ENCODE measurements around the gene UNC93A.
"Not testable (repeated sequence)": the region's sequence is repeated elsewhere in the genome, so short reads cannot be mapped to it uniquely, and the experiment has no call there.

The UNC93A gene

DNA sequence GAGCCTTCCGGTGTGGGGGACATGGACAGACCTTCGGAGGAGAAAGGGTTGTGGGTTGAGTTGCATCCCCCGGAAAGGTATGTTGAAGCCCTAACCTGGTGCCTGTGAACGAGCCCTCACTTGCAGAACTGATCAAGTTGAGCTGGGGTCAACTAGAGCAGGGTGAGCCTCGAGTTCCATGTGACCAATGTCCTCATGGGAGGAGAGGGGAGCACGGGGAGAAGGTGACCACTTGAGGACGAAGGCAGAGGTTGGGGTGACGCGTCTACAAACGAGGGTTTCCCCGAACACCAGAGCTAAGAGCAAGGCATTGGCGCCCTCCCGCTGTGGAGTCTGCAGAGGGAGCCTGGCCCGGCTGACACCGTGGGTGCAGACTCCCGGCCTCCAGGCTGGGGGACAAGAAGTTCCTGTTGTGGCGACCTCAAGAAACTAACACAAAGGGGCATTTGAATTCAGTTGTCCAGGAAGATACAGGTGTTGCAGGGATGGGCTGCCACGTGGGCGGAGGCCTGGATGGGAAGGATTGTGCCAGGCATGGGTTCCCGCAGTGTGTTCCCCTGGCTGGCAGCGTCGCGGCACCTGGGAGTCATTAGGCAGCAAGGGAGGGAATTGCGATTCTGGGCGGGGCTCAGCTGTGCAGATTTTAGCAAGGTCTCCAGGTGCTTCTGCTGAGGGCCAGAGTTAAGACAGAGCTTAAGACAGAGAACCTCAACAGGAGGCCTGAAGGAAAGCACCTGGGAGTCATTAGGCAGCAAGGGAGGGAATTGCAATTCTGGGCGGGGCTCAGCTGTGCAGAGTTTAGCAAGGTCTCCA is 20.4 kb upstream of the UNC93A start:
- no peak for DNase-seq (ENCODE audit: low read depth)

DNA sequence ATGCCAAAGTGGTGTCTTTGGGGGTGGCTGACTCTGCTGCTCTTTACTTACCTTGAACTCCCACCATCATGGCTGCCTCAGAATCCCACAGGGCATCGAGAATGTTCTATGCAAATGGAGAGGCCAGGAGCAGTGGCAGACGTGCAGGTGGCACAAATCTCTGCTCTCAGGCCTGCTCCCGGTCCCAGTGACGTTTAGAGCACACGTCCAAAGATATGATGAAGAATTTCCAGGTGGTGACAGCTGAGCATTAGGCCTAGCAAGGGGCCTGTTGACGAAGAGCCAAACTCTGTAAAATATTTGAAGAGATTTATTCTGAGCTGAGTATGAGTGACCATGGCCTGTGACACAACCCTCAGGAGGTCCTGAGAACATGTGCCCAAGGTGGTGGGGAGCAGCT is 19.0 kb upstream of the UNC93A start:
- no peak for DNase-seq (ENCODE audit: low read depth)

DNA sequence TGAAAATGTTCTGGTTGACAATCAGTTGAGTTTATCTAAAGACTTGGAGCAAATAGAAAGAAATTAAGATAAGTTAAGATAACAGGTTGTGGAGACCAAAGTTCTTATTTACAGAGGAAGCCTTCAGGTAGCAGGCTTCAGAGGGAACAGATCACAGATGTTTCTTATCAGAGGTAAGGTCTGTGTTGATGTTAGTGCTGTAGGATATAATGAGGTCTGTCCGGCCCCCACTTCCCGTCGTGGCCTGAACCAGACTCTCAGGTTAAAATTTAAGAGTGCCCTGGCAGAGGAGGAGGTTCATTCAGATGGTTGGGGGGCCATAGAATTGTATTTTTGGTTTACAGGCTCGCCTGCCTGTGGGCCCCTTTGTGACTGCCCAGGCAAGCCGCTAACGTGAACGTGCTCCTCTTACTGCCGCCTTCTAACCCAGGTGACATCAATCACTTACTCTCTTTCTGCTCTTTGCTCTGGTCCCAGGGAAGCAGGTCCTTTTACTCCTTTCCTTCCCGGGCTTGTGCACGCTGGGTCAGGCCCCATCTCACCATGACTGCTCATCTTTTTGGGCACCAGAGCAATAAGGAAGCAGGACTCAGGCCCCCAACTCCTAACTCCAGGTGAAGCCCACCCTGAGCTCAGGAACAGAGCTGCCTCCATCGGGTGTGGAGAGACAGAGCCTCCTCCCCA is 18.3 kb upstream of the UNC93A start:
- DNase-seq (ENCODE audit: low read depth), result no peak

DNA sequence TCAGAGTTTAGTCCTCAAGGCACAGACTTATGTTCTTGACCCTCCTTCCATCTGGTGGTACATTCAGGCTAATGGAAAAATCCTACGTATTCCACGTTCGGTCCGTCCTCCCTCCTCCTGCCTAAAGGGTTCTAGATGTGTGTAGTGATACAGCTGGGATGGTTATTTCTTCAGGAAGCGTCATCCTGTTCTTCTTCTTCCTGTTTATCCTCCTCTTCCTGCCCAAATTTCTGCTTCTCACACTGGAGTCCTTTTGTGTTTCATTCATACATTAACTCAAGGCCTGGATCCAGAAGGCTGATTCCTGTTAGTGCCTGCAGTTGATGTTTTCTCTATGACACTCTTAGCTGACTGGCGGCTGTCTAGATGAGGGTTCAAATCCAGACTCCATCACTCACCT is 16.8 kb upstream of the UNC93A start:
- DNase-seq (ENCODE audit: low read depth), result no peak

DNA sequence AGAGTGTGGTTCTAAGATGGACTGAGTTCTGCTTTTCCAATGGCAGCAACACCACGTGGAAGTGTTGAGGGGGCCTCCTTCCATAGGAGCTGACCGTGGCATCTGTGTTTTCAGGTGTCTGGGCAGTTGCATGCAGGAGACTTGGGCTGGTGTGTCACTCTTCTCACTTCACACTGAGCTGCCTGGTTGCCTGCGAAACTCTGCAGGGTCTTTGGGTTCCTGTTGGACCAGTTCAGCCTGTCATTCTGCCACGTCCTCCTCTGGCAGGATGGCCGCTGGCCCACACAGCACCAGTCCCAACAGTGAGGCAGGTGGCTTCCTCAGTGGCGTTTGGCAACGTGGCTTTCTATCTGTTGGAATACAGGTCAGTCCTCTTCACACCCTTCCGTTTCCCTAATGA is 16.1 kb upstream of the UNC93A start:
- DNase-seq (ENCODE audit: low read depth), result no peak

DNA sequence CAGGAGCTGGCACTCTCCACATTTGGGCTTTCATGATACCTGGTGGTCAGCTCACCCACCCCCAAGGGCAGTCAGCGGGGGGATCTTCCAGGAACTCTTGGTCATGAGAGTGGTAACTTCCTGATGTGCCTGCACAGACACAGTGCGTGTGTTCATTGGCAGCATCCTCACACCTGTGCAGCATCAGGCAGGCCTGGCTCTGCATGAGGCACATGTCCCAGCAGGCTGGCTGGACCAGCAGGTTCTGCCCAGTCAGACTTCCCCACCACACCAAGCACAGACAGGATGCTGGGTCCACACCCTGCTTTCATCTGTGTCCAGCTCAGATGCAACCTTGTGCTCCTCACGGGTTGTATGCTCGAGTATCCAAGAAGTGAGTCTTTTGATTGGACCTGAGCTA is 15.7 kb upstream of the UNC93A start:
- DNase-seq (ENCODE audit: low read depth), result no peak

DNA sequence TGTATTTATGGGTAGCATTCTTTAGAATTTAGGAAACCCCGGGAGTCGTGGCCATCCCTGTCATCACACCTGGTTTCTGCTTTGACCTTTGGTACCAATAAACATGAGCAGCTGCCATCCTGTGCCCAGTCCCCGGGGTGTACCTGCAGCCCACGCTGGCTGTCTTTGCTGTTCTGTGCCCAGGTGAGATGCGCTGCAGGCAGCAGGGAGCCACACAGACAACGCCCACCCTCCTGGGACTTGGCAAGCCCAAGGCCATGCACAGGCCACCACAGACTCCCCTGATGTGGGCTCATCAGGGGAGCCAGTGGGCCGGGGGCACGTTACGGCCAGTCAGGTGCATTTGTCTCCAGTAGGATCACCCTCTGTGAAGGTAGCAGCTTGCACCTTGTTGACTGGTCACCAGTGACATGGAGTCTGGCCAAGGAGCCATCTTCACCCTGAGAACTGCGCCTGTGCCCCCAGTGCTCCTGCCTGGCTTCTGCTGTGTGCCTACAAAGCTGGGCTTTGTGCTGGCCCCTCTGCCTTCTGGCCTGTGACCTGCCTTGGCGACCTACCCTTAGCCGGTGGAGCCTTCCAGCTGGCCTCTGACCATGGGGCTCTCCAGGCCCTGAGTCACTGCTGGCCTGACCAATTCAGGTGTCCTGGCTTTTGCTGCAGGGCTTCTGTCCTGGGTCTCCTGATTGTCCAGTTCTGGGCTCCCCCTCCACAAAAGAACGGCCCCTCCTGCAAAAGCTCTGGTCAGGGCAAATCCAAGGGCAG is 14.2 kb upstream of the UNC93A start:
- DNase-seq (ENCODE audit: low read depth), result no peak

DNA sequence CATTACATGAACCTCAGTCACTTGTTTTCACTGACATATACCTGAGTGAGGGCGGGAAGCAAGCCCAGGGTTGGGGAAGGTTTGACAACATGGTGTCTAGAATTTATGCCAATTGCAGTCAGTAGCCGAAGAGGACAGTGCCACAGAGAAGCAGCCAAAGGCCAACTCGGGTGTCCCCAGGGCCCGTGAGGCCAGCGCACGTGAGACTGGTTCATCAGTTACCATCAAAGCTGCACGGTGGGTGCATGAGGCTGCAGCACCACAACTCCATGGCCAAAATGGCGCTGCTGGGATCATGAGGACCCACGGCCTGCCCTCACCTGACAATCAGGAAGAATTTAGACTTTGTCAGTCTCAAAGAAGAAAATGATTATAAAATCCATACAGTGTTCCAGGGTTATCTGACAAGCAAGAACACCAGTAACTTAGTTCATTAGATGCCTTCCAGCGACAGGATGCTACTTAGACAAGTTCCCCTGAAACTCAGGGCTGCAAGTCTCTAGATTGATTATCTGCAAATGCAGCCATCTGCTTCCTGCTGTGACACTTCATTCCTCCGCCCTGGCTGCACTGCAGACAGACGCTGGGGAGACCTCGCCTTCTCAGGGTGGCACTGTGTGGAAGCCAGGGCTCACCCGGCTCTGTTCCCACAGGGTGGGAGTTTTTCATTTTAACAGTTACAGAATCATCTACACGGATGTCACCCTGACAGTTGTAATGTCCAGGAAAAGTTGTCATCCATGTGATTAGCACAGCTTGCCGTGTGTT is 12.8 kb upstream of the UNC93A start:
- DNase-seq (ENCODE audit: low read depth), result not testable (repeated sequence)

DNA sequence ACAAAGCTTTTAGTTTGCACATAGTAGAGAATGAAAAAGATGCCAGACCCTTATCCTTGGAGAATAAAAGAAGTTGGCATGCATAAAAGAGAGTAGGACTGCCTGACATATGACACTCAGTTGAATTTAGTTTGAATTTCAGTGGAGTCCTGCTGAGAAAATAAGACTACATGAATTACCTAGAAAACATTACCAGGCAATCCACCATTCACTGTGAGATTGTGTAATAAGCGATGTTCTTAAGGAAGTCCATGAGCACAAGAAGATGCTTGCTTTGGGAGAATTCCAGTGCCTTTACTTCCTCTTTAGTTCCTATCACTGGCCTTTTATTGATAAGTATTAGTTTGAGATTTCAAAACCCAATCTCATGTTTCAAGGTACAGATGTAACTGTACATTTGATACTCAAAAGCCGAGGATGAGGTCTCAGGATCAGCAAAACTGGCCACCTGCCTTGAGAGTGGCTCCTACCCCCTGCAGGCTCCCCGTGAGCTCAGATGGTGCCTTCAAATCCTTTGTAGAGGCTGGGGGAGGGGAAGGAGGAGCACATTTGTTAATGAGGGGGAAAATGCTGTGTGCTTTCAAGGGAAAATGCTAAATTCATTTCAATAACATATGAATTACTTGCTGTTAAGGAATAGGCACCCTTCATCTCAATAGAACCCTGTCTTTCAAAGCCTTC is 11.2 kb upstream of the UNC93A start:
- no peak for DNase-seq (ENCODE audit: low read depth)

DNA sequence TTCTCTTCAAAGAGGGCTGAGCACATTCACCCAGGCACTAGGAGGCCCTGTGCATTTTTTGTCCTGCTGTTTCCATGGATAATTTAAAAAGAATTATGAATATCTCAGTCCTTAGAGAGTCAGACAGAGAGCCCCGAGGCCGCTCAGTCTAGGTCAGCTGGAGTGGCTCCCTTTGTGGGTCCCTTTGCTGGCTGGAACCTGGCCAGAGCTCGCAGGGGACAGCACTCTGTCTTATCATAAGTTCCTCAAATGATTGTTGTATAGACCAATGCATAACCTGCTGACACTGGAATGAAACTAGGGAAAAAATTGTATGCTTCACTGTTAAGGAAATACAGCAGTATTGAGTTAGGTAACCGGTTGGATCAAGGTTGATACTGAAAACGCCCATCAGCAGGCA is 10.6 kb upstream of the UNC93A start:
- not testable (repeated sequence) for DNase-seq (ENCODE audit: low read depth)

DNA sequence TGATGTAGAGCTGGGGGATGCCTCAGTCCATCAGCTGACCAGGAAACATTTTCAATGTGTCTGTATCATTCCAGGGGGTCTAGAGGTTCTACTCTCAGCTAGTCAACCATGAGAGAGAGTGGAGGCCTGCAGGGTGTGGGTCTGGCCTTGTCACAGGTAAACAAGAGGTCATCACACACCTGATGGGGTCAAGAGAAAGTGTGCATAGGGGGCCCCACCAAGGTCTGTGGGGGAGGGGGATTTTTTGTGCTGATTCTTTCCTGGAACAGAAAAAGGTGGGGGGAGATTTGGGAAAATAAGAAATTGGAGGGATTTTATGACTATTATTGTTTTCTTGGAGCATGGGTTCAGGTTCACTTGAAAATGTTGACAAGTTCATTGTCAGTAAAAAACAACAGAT is 8.9 kb upstream of the UNC93A start:
- no peak for DNase-seq (ENCODE audit: low read depth)

DNA sequence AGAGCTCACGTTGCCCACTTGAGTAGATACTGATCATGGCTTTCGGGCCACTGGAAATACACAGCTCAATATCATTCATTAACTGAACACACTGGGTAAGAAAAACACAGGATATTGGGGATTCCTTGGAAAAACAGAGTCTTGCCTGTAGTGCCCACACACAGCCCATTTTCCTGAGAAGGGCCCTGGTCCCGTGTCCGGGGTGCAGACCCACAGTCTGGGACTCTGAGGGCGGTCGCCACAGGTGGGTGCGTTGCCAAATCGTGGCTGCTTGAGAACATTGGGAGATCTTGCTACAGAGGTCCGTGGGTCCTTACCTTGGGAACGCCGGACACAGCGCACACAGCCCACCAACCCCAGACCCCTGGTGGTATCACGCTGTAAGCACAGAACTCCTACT is 6.5 kb upstream of the UNC93A start:
- DNase-seq (ENCODE audit: low read depth), result not testable (repeated sequence)

DNA sequence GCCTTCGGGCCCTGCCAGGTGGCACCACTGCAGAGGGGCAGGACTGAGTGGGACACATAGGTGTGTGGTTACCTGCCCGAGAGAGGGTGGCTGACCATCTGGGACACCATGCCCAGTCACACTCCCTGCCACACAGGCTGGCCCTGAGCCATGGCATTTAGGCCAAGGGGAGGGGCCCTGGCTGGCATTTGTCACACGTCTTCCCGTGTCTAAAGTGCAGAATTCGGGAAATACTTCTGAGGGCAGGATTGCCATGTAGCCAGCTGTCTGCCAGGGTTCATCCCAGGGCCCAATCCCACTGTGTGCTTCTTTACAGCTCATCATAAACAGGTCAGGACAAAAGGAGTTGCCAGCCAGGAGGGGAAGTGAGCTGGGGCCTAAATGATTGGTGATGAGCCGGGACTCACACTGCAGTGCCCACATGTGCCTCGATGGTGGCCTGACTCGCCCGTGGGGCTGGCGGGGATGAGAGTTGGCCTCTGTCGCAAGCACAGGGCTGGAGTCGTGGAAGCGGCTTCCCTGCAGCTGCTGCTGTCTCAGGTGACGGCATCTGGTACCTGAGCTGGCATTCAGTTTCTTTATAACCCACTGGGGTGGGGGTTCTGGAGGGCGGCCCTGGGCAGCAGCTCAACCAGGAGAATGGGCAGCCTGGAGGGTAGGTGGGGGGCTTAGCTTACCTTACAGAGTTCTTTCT is 5.9 kb upstream of the UNC93A start:
- no peak for DNase-seq (ENCODE audit: low read depth)

DNA sequence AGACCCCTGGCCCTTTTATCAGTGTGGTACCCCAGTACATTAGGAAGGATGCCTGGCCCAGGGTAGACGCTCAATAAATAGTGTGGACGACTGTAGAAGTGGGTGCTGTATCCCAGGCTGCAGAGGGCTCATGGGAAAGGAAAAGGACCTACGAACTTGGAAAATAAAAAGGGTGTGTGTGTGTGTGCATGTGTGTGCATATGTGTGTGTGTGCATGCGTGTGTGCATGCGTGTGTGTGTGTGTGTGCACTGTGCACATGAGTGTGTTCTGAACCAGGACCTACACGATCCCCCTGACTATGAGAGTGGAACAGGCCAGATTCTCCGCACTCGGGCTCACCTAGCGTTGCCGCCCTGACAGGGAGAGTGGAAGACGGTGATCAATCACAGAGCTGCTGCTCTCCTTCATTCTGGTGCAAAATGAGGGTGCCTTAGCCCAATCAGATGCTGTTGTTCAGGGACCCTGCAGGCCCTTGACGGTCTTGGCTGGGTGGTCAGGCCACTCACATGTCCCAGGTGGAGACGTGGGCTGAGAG is 3.5 kb upstream of the UNC93A start:
- no peak for DNase-seq (ENCODE audit: low read depth)

DNA sequence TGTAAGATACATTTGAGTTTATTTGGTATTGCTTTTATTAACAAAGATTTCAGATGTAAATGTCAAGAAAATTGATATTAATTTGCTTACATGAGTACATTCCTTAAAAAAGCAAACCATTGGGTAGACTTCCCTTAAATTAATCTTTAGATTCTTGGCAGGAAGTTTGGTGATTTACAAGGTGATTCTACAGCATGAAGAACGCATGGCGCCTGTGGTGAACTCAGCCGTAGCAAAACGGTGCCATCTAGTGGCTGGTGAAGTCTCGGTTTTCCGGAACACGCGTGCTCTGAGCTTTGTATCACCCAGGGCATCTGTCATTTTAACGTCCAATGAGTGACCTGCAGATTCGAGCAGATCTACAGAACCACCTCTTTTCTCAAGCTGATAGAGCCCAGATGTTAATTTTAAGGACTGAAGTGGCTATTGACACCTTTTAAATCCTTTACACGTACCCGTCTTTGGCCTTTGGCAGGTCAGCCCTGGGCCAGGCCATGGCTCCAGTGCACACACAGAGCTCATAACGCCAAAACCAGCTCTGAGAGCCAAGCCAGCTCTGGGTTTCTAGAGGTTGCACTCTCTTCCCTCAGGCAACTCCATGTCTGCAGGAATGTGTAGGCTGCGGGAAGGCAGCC is 2.4 kb upstream of the UNC93A start:
- DNase-seq (ENCODE audit: low read depth), result peak; percentile 12

DNA sequence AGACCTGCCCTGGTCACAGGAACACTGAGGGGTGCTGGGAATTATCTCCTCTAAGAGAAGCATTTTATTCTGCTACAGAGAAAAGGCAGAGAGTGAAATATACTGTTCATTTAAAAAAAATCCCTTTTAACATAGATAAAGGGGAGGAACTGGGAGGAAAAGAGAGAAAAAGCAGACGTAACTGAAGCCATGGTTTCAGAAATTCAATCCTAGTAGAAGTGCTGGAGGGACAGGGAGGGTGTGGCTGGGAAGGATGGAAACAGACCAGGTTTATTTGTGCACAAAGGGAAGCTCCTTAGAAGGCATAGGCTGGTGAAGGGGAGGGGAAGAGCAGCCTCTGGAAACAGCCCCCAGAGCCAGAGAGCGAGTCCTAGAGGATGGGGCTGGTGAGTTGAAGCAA is 1.8 kb upstream of the UNC93A start:
- DNase-seq (ENCODE audit: low read depth), result not testable (repeated sequence)

DNA sequence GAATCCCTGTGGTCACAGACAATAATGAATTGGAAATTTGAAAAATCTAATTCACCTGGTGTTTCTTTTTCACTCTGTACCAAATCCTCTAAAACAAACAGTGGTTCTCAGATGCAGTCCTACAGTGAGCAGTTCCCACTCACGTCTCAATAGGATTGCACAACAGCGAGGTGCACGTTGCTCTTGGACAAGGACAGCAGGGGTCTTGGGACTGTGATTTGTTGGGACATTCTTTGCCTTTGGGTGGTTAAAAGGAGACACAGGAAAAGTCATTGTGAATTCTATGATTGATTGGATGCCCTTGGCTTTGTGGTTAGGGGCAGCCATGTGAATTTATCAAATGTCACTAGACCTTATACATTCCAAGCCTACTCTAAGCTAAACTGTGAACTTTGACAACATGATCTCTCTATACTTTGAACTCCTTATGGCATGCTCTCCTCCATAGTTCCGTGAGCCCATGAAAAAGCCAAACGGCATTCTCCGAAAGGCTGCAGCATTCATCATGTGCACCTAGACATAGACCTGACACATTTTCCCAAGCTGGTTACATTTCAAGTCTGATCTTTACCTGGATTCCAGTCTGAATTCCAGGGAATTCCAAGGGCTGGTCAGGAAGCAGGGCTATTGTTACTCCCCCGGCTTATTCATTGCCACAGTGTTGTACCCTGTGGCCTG is 647 bp downstream of the UNC93A start:
- DNase-seq (ENCODE audit: low read depth), result no peak

DNA sequence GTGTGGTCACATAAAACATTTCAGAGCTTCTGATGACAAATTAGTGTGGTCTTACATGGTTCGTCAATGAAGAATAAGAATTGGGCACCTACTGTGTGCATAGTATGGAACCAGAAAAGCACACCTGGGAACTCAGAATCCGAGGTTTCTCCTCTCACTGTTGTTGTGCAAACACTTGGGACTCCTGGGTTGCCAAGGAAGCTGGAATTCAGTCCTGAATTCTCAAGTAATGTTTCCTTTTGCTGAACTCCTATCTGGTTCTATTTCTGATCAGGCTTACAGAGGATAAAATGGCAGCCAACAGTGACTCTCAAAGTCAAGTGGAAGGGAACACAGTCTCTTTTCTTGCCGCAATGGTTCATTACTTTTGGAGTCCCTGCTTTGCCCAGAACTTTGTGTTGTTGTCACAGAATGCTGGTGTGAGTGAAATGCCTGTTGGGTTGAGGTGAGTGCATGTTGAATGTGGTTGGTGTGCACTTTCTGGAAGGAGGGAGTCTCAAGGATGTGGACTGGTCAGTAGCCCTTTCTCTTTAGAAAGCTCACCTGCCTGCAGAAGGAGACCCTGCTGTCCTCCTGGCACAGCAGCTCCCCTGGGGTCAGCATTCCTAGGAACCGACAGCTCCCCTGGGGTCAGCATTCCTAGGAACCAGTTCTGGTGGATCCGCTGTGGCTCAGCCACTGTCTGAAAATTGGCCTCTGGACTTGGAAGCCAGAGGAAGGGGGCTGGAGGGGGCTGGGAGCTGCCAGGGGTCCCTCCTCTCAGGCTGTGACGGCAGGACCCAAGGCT is 1.4 kb downstream of the UNC93A start:
- no peak for DNase-seq (ENCODE audit: low read depth)

DNA sequence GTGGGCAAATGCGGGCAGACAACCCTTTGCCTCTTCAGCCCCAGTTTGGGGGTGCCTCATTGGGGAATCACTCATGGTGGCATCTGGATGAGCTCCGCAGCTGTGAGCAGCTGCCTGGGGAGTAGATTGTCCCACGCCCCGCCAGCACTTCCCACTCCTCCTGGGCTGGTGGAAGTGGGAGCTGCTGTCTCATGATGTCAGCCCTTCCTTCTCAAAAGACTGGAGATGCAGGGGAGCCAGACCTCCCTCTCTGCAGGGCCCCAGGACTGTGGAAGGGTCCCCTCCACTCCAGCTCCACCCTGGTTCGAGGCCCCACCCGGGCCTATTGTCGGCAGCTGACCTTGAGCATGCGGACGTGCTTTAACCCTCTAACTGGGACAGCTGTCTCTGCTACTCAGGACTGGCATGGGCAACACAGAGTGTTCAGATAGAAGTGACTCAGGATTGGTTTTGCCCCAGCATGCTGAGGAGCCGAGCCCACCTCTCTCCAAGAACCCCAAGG is 2.0 kb downstream of the UNC93A start:
- DNase-seq (ENCODE audit: low read depth), result no peak

All from activated T-cell treated with anti-CD3 and anti-CD28 coated beads for 48 hours (primary cell).